ENCODE measurements around the gene TMPRSS11E.
"Not testable (repeated sequence)": the region's sequence is repeated elsewhere in the genome, so short reads cannot be mapped to it uniquely, and the experiment has no call there.

The TMPRSS11E gene

GRCh38 chr4:68407868-68408190, 39.4 kb upstream of the TMPRSS11E start:
- TF ChIP-seq ARNT (IDR thresholded peaks at IDR 0.05) (no peak), FOXA1 (IDR thresholded peaks at IDR 0.05) (no peak), ZNF384 (IDR thresholded peaks at IDR 0.05) (no peak)
- DNase-seq (ENCODE audit: extremely low spot score) = no peak
- POLR2A ChIA-PET = no interaction called here
- CTCF ChIA-PET = no interaction called here

GRCh38 chr4:68410149-68410548, 37.1 kb upstream of the TMPRSS11E start:
- DNase-seq (ENCODE audit: extremely low spot score) = no peak
- POLR2A ChIA-PET = no interaction called here
- CTCF ChIA-PET = no interaction called here
- no peak for TF ChIP-seq SP1 (IDR thresholded peaks at IDR 0.05)
- TF ChIP-seq SUZ12 (IDR thresholded peaks at IDR 0.05) = no peak
- TF ChIP-seq FOXA1 (IDR thresholded peaks at IDR 0.05) = no peak
- TF ChIP-seq LEF1 (IDR thresholded peaks at IDR 0.05; ENCODE audit: borderline replicate concordance) = no peak
- TF ChIP-seq NFRKB (IDR thresholded peaks at IDR 0.05) = no peak
- TF ChIP-seq BHLHE40 (IDR thresholded peaks at IDR 0.05; ENCODE audit: borderline replicate concordance) = no peak
- TF ChIP-seq ZNF384 (IDR thresholded peaks at IDR 0.05) = no peak
- TF ChIP-seq L3MBTL2 (conservative IDR thresholded peaks at IDR 0.05) = no peak

GRCh38 chr4:68410643-68411042, 36.6 kb upstream of the TMPRSS11E start:
- no peak for DNase-seq (ENCODE audit: extremely low spot score)
- POLR2A ChIA-PET = no interaction called here
- TF ChIP-seq FOXK2 (IDR thresholded peaks at IDR 0.05) = no peak
- no peak for TF ChIP-seq SUZ12 (IDR thresholded peaks at IDR 0.05)
- no peak for TF ChIP-seq NFRKB (IDR thresholded peaks at IDR 0.05)
- no peak for TF ChIP-seq LEF1 (IDR thresholded peaks at IDR 0.05; ENCODE audit: borderline replicate concordance)
- TF ChIP-seq TARDBP (IDR thresholded peaks at IDR 0.05) = no peak
- CTCF ChIA-PET = no interaction called here

DNA sequence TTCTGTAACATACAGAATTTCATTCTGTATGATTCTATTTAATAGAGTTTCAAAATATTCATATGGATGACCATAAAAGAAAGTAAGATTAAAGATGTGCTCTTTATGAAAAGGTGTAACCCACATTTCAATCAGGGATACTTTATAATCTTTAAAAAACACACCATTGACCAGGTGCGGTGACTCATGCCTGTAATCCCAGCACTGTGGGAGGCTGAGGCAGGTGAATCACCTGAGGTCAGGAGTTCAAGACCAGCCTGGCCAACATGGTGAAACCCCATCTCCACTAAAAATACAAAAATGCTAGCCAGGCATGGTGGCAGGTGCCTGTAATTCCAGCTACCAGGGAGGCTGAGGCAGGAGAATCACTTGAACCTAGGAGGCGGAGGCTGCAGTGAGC, 35.2 kb upstream of the TMPRSS11E start:
- DNase-seq (ENCODE audit: extremely low spot score); CTCF ChIA-PET; POLR2A ChIA-PET: not testable (repeated sequence)

DNA sequence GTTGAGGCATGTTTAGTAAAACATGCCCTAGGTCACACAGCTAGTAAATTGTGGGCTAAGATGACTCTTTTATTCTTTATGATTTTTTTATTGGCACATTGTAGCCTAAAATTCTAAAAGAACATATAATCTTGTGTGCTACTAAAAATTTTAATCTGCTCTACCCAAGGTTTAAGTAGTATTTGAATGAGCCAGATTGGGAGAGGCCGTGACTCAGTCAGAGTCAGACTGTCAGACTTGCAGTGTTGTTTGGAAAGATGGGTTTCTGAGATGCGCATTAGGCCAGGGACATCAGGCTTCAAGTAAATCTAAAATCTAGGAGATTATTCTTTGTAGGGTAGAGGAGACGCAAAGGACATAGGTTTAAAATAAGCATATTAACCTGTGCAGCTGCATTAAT, 30.7 kb upstream of the TMPRSS11E start:
- POLR2A ChIA-PET = no interaction called here
- CTCF ChIA-PET = no interaction called here
- no peak for DNase-seq (ENCODE audit: extremely low spot score)
- TF ChIP-seq FOXK2 (IDR thresholded peaks at IDR 0.05) (no peak), ZNF384 (IDR thresholded peaks at IDR 0.05) (no peak), HDGF (IDR thresholded peaks at IDR 0.05; ENCODE audit: borderline replicate concordance) (no peak), FOXA1 (IDR thresholded peaks at IDR 0.05) (no peak), LEF1 (IDR thresholded peaks at IDR 0.05; ENCODE audit: borderline replicate concordance) (no peak), ELF4 (IDR thresholded peaks at IDR 0.05) (no peak), CTBP1 (IDR thresholded peaks at IDR 0.05; ENCODE audit: borderline replicate concordance) (no peak), TARDBP (IDR thresholded peaks at IDR 0.05) (no peak), BHLHE40 (IDR thresholded peaks at IDR 0.05; ENCODE audit: borderline replicate concordance) (no peak), SUZ12 (IDR thresholded peaks at IDR 0.05) (no peak)

- no peak for DNase-seq (ENCODE audit: extremely low spot score)
- TF ChIP-seq, protein P1, sequence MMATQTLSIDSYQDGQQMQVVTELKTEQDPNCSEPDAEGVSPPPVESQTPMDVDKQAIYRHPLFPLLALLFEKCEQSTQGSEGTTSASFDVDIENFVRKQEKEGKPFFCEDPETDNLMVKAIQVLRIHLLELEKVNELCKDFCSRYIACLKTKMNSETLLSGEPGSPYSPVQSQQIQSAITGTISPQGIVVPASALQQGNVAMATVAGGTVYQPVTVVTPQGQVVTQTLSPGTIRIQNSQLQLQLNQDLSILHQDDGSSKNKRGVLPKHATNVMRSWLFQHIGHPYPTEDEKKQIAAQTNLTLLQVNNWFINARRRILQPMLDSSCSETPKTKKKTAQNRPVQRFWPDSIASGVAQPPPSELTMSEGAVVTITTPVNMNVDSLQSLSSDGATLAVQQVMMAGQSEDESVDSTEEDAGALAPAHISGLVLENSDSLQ (IDR thresholded peaks at IDR 0.05) = no peak
- TF ChIP-seq FOXK2 (IDR thresholded peaks at IDR 0.05) (no peak), BHLHE40 (IDR thresholded peaks at IDR 0.05; ENCODE audit: borderline replicate concordance) (no peak), ZNF384 (IDR thresholded peaks at IDR 0.05) (no peak), CTBP1 (IDR thresholded peaks at IDR 0.05; ENCODE audit: borderline replicate concordance) (no peak), SUZ12 (IDR thresholded peaks at IDR 0.05) (no peak), HDGF (IDR thresholded peaks at IDR 0.05; ENCODE audit: borderline replicate concordance) (no peak), NFRKB (IDR thresholded peaks at IDR 0.05) (no peak), ELF4 (IDR thresholded peaks at IDR 0.05) (no peak), ARNT (IDR thresholded peaks at IDR 0.05) (no peak), TARDBP (IDR thresholded peaks at IDR 0.05) (no peak), SP1 (IDR thresholded peaks at IDR 0.05) (no peak), L3MBTL2 (conservative IDR thresholded peaks at IDR 0.05) (no peak), FOXM1 (IDR thresholded peaks at IDR 0.05; ENCODE audit: borderline replicate concordance) (no peak), LEF1 (IDR thresholded peaks at IDR 0.05; ENCODE audit: borderline replicate concordance) (no peak), FOXA1 (IDR thresholded peaks at IDR 0.05) (no peak)
- CTCF ChIA-PET = no interaction called here
- POLR2A ChIA-PET = no interaction called here
These were observed 20.7 kb upstream of the TMPRSS11E start for GRCh38 chr4:68426516-68426915.

GRCh38 chr4:68430337-68430736, 16.9 kb upstream of the TMPRSS11E start:
- CTCF ChIA-PET = no interaction called here
- TF ChIP-seq HDGF (IDR thresholded peaks at IDR 0.05; ENCODE audit: borderline replicate concordance) = no peak
- TF ChIP-seq FOXM1 (IDR thresholded peaks at IDR 0.05; ENCODE audit: borderline replicate concordance) = no peak
- no peak for DNase-seq (ENCODE audit: extremely low spot score)
- POLR2A ChIA-PET = no interaction called here

DNA sequence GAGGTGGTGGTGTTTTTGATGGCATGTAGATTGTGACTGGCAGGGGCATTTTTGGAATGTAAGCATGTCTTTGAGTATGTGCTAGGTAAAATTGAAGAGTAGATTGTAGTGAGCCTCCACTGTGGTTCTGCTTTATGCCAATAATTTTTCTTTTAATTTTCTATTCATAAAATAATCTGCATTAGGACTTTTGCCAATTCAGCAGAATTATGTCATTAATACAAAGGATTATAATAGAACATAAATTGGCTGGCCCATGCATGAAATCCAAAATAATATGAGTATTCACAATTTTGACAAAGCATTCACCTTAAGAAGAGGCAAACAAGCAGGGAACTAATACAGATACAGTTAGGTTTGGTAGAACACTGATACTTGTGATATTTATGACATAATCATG, 14.9 kb upstream of the TMPRSS11E start:
- ChIA-PET POLR2A (no interaction called here), CTCF (no interaction called here)
- TF ChIP-seq BHLHE40 (IDR thresholded peaks at IDR 0.05; ENCODE audit: borderline replicate concordance) (no peak), FOXM1 (IDR thresholded peaks at IDR 0.05; ENCODE audit: borderline replicate concordance) (no peak), CTBP1 (IDR thresholded peaks at IDR 0.05; ENCODE audit: borderline replicate concordance) (no peak), ELF4 (IDR thresholded peaks at IDR 0.05) (no peak), SUZ12 (IDR thresholded peaks at IDR 0.05) (no peak), NFRKB (IDR thresholded peaks at IDR 0.05) (no peak), HDGF (IDR thresholded peaks at IDR 0.05; ENCODE audit: borderline replicate concordance) (no peak), TARDBP (IDR thresholded peaks at IDR 0.05) (no peak), FOXK2 (IDR thresholded peaks at IDR 0.05) (no peak), ARNT (IDR thresholded peaks at IDR 0.05) (no peak), LEF1 (IDR thresholded peaks at IDR 0.05; ENCODE audit: borderline replicate concordance) (no peak), L3MBTL2 (conservative IDR thresholded peaks at IDR 0.05) (no peak), ZNF384 (IDR thresholded peaks at IDR 0.05) (no peak), SP1 (IDR thresholded peaks at IDR 0.05) (no peak), FOXA1 (IDR thresholded peaks at IDR 0.05) (no peak)
- TF ChIP-seq, protein P1 (IDR thresholded peaks at IDR 0.05) = no peak
- no peak for DNase-seq (ENCODE audit: extremely low spot score)
